Liver (tissue), 3 donors: Measurements from ENCODE around the gene POP4.

Source experiments
- CTCF ChIP-seq: fragments of 150-350 bp; IDR thresholded peaks from 2 replicates; pipeline ENCODE4 v1.5.1; 2017; ENCODE audit warnings: improper control_type of control experiment, low read depth, low read length; ENCODE audit not compliant: missing input control
- EGR1 ChIP-seq, 2 donors: IDR thresholded peaks; 2 replicates each; pipeline ENCODE4 v1.6.1; 2016 to 2018; ENCODE audit warnings: antibody characterized with exemption in 2 of 2, low read depth in 2 of 2
- GABPA ChIP-seq, 2 donors: IDR thresholded peaks in 1 of 2; conservative IDR thresholded peaks in 1 of 2; 2 replicates each; pipeline ENCODE4 v1.6.1; 2016; ENCODE audit warnings: antibody characterized with exemption in 2 of 2, mild to moderate bottlenecking in 1 of 2, moderate library complexity in 1 of 2
- JUND ChIP-seq, 2 donors: IDR thresholded peaks; 2 replicates each; pipeline ENCODE4 v1.6.1; 2016; ENCODE audit warnings: antibody characterized with exemption in 2 of 2
- NR2F2 ChIP-seq: IDR thresholded peaks from 2 replicates; pipeline ENCODE4 v1.6.1; 2016; ENCODE audit warnings: antibody characterized with exemption
- RAD21 ChIP-seq, 2 donors: IDR thresholded peaks; 2 replicates each; pipeline ENCODE4 v1.6.1; 2016; ENCODE audit warnings: antibody characterized with exemption in 2 of 2, mild to moderate bottlenecking in 2 of 2
- REST ChIP-seq: IDR thresholded peaks from 2 replicates; pipeline ENCODE4 v1.6.1; 2016; ENCODE audit warnings: antibody characterized with exemption, mild to moderate bottlenecking
- TAF1 ChIP-seq: conservative IDR thresholded peaks from 2 replicates; pipeline ENCODE4 v1.6.1; 2016; ENCODE audit warnings: antibody characterized with exemption, mild to moderate bottlenecking
- YY1 ChIP-seq: IDR thresholded peaks from 2 replicates; pipeline ENCODE4 v1.6.1; 2016; ENCODE audit warnings: antibody characterized with exemption, mild to moderate bottlenecking
- ZBTB33 ChIP-seq: IDR thresholded peaks from 2 replicates; pipeline ENCODE4 v1.6.1; 2016; ENCODE audit warnings: antibody characterized with exemption
- donor health status: healthy.
- donor health status: healthy.

GRCh38 chr19:29573486-29573885 is 32.6 kb upstream of the POP4 start:
- TF ChIP-seq GABPA (IDR thresholded peaks at IDR 0.05 in 1 of 2, conservative IDR thresholded peaks at IDR 0.05 in 1 of 2) (no peak), CTCF (no peak), ZBTB33 (no peak), YY1 (no peak), REST (no peak), NR2F2 (no peak), RAD21 (IDR thresholded peaks at IDR 0.05) (no peak), JUND (IDR thresholded peaks at IDR 0.05) (no peak), TAF1 (no peak), EGR1 (IDR thresholded peaks at IDR 0.05; ENCODE audit: low read depth in 2 of 2) (no peak)
